Mononuclear cell (primary cell): ENCODE data around the gene P2RX7. TPM values are rescaled to one million over a fixed set of nuclear protein-coding genes. Genes with fewer than 3 reads are reported as not detected.

ENCODE experiments used
- H3K27me3 ChIP-seq: 2 replicates; pipeline ENCODE4 v1.6.0; 2011; ENCODE audit warnings: low read length, control low read depth; ENCODE audit not compliant: insufficient read depth
- H3K4me1 ChIP-seq: 2 replicates; pipeline ENCODE4 v1.5.1; 2011; ENCODE audit warnings: mild to moderate bottlenecking, low read length, control low read depth; ENCODE audit not compliant: insufficient read depth
- H3K4me3 ChIP-seq: 2 replicates; pipeline ENCODE4 v1.5.1; 2011; ENCODE audit warnings: mild to moderate bottlenecking, low read length, moderate library complexity
- H3K9me3 ChIP-seq: 2 replicates; pipeline ENCODE4 v1.5.1; 2011; ENCODE audit warnings: low read depth, mild to moderate bottlenecking, control low read depth, low read length
- total RNA-seq: library from RNA; depleted of rRNA; stranded (reverse); fragments of >200 nt; gene quantifications from one replicate; pipeline ENCODE4 v1.2.3, GENCODE V29; 2012

Gene P2RX7
- 9.3 TPM for total RNA-seq

DNA sequence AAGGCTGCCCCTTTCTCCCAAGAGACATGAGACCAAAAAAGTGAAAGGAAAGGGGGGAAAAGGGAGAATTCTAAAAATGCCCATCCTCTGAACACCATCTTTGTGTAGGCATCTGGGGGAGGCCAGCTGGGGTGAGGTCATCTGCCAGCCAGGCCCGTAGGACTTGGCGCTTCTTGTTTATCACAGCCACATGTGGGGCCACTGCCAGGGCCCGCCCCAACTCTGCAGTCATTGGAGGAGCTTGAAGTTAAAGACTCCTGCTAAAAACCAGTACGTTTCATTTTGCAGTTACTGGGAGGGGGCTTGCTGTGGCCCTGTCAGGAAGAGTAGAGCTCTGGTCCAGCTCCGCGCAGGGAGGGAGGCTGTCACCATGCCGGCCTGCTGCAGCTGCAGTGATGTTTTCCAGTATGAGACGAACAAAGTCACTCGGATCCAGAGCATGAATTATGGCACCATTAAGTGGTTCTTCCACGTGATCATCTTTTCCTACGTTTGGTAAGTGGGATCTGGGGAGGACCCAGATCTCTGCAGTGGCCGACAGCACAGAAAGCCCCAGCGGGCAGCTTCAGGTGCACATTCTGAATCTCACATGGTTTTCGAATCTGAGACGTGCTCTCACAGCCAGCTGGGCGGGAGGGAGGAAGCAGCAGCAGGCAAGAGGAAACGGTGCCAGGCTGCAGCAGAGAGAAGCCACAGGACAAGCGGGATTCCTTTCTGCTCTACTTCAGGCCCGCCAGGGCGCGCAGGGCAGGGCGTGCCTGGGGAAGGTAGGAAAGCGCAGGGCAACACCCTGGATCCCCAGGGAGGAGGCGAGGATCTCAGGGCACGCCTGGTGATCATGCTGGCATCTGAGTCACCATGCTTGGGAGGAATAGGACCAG is at the start of gene P2RX7:
Gene P2RX7, plus strand, starts transcription at position 276 of the 881 bp plus-strand sequence. Its CDS starts 95 bp downstream, at position 371.
- Histone ChIP-seq H3K27me3 (no peaks in the 10 kb centered on the region), H3K4me1 (peaks cover 78% of the 10 kb centered on the region), H3K4me3 (peak within 1 kb of the TSS; percentile 34), H3K9me3 (no peaks in the 10 kb centered on the region)

DNA sequence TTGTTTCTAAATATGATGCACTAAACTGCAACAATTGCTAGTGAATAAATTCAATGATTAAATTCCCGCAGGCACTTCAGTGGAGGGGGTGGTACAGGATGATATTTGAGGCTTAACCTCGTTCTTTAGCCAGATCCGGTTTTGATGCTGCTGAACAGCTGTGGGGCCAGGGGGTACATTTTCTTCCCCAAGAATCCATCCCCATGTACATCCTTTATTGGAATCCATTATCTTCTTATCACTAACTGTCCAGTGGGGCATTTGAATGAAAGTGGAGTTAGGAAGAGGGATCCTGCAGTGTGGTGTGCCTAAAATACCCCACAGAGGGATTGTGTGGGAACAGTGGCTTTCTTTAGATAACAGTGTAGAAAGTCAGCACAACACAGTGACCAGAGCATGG is 48.4 kb upstream of the P2RX7 start:
- H3K27me3 ChIP-seq = no peaks in the 10 kb centered on the region
- no peak overlapping the region for H3K4me3 ChIP-seq
- H3K9me3 ChIP-seq = no peaks in the 10 kb centered on the region
- H3K4me1 ChIP-seq = peaks cover 11% of the 10 kb centered on the region

DNA sequence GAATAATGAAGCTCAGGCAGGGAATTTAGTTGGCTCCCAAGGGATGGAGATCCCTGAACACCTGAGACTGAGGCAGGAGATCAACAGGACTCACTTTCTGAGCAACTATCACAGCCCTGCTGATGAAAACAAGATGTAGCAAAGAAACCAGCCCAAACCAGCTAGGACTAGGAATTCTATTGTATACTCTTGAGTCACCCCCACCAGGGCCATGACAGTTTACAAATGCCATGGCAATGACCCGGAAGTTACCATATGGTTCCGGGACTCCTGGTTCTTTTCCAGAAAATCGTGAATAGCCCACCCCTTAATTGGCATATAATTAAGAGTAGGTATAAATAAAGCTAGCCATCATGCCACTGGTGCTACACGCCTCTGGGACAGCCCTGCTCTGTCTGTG is 47.6 kb upstream of the P2RX7 start:
- no peaks in the 10 kb centered on the region for H3K9me3 ChIP-seq
- H3K4me1 ChIP-seq = peaks cover 11% of the 10 kb centered on the region
- H3K4me3 ChIP-seq = no peak overlapping the region
- no peaks in the 10 kb centered on the region for H3K27me3 ChIP-seq

DNA sequence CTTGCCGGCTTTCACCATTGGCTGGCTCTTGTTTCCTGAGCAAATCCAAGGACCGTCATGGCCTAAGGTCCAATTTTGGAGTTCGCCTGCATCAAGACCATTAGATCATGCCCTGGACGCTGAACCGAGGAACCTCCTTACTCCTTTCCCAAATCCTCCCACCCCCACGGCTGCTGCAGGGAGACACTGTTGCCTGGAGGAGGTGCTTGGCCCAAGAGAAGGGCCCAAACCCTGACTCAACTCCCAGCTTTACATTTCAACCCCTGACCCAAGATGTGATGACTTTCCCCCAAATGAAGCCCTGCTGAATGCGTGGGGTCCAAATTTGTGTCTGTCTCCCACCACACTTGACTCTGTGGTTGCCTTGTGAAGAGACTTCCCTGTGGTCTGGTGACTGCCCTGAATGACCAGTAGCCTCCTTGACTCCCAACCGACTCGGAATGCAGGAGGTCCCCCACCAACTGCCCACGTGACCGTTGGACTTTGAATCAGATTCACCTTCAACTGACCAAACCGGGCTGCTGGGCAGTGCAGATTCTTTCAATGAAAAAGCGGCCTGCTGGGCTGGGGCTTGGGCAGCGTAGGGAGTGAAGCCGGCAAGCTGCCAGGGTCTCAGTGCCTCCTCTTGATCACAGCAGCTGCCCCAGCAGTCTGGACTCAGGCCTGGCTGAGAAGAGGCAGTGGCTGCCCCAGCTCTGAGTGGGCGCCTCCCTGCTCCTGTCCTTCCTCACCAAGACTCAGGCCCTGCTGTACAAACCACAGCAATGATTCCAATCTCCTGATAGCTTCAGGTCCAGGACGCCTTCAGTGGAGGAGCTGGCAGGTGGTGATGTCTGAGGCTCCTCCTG is 46.9 kb upstream of the P2RX7 start:
- Histone ChIP-seq H3K27me3 (no peaks in the 10 kb centered on the region), H3K9me3 (no peaks in the 10 kb centered on the region), H3K4me1 (peaks cover 11% of the 10 kb centered on the region), H3K4me3 (no peak overlapping the region)

DNA sequence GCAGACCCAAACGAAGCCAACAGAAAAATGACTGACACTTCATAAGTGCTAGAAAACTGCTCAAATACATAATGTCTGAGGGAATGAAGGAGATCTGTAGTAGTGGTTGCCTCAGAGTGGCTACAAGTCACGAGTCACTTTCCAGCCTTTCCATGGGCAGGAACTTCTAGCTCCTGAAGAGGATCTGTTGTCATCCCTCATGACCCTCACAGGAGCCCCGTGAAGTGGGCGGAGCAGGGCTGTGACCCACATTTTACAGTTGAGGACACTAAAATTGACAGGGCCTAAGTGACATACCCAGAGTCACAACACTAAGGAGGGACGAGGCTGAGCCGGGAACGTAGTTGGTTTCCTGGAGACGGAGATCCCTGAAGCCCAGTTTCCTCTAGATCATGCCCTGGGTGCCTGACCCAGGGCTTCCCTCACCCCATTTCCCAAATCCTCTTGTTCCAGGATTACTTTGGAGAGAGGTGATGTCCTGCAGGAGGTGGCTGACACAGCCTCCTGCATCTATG is 45.8 kb upstream of the P2RX7 start:
- H3K4me3 ChIP-seq = no peak overlapping the region
- H3K27me3 ChIP-seq = no peaks in the 10 kb centered on the region
- H3K9me3 ChIP-seq = no peaks in the 10 kb centered on the region
- peaks cover 13% of the 10 kb centered on the region for H3K4me1 ChIP-seq

DNA sequence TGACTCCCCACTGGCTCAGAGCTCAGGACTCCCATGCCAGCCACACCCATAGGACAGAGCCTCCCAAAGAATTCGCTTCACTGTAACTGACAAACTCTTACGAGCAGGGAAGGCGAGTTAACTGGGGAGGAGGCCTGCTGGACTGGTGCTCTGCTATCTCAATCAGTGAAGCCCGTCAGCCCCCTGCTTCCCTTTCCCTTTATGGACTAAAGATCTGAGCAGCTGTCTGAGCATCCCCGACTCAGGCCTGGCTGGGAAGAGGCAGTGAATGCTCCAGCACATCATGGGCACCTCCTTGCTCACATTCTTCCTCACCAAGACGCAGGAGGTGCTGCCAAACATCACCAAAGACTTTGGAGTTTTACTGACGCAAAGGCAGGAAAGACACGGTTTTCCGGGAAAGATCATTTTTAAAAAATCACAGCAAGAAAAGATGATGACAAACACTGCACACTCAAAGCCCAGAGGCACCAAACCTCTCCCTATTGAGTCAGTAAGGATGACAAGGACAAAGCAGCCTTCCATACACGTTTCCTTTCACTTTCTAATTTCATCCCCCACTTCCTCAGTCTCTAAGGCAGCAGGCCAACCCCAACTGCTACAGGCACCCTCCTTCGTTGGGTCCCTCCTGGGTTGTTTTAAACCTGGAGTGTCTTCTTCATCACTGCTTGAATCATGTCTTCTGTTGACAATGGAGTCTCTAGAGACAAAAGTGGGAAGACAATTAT is 45.0 kb upstream of the P2RX7 start:
- no peaks in the 10 kb centered on the region for H3K9me3 ChIP-seq
- peaks cover 21% of the 10 kb centered on the region for H3K4me1 ChIP-seq
- H3K4me3 ChIP-seq = no peak overlapping the region
- H3K27me3 ChIP-seq = no peaks in the 10 kb centered on the region

DNA sequence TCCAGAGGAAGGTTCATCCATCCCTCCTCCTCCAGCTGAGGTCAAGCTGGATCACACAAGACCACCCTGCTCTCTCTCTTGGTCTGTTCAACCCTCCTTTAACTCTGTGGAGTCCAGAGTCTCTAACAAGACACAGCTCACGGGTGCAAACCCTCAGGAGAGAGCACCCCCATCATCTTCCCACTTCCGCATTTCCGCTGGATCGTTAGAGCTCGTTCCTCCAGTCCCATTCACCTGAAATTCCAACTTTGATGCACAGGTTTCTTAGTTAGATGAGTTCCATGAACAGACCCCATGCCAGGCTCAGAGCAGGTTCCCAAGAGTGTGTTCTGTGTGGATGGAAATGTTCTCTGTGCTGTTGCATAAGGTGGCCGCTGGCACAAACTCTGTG is 44.5 kb upstream of the P2RX7 start:
- Histone ChIP-seq H3K27me3 (no peaks in the 10 kb centered on the region), H3K9me3 (no peaks in the 10 kb centered on the region)

DNA sequence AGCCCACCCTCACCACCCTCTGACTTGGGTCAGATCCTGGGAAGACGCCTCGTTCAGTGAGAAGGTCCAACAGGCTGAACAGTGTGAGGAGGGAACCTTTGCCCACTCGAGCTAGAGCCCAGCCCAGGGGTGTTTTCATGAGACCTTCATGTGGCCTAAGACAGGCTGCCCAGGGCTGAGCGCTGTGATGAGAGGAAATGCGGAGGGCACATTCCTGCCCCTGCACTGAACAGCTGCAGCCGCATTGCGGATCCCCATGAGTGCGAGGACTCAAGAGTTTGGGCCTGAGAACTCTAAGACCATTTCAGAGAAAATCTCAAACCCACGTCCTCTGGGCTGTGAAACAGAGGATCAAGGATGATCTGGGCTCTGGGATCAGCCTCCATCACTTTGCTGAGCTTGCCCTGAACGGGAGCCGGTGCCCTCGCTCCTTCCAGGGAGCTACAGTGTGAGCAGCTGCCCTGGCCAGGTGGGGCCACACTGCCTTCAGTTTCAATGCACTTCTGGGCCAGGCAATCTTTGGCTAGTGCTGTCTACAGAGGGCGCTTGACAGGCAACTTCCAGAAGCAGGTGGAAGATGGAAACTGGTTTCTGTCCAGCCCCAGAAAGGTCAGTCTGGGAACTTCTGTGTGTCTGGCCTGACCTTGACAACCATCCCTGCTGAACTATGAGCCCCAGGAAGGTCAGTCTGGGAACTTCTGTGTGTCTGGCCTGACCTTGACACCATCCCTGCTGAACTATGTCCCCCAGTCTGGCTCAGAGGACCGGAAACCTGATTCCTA is 43.5 kb upstream of the P2RX7 start:
- H3K4me1 ChIP-seq = peaks cover 35% of the 10 kb centered on the region
- no peaks in the 10 kb centered on the region for H3K27me3 ChIP-seq
- no peaks in the 10 kb centered on the region for H3K9me3 ChIP-seq
- no peak overlapping the region for H3K4me3 ChIP-seq

More for the DNA sequence above, 44.5 kb upstream of the P2RX7 start:
- Histone ChIP-seq H3K4me3 (no peak overlapping the region), H3K4me1 (peaks cover 27% of the 10 kb centered on the region)

DNA sequence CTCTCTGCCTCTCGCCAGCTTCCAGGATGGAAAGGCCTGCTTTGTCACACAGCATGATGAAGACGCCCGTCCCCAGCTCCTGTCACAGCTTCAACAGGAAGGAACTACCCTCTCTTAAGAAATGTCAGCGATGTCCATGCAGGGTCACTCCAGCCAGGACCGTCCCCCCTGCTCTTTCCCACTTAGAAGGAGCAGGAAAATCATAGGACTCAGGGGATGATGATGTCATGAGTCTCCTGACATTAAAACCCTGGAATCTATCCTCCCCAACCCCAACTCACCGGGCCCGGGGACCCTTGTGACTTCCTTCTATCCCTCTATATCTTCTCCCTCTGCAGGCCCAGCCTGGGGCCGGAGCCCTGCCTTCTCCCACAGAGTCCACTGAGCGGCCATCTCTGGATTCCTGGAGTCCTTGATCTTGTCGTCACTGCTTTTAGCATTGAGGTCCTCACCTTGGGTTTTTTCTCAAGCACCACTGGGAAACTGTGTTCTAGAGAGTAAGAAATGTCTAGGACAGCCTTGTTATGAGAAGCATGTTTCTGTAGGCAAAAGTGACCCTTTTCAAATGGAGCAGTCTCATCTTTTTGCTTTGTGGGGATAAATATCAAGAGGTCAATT is 42.8 kb upstream of the P2RX7 start:
- H3K9me3 ChIP-seq = no peaks in the 10 kb centered on the region
- H3K4me3 ChIP-seq = no peak overlapping the region
- peaks cover 35% of the 10 kb centered on the region for H3K4me1 ChIP-seq
- no peaks in the 10 kb centered on the region for H3K27me3 ChIP-seq

DNA sequence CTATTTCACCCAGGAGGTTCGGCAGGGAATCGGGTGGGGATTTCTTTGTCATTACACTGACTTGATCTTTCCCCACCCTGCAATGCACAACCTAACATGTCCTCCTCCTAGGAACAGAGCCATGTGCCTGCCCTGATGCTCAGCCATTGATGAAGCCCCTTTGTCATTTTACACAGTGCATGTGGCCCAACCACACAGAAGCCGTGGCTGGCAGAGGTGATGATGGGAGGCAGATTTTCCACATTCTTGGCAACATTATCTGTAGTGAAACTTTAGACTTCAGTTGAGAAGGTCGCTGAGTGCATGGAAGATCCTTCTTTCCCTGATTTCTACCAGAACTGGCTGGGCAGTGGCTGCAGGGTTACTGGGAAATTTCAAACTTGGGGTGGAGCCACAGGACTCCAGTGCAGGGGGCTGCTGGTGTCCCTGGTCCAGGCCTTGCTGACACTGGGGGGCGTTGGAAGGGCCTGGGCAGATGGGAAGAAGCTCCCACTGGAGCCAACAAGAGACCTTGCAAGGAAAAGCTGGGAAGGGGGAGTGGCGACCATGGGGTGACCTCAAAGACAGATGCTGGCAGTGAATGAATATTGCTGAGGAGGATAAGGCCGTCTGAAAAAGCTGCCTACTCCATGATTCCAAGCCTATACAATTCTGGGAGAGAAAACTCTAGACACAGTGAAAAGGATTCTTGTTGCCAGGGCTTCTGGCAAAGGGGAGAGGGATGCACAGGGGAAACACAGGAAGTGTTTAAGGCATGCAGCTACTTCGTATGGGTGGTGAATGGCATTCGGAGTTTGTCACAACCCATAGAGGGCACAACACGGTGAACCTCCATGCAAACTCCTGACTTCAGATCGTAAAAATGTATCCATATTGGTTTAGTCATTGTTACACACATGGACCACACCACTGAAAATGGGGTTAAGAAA is 41.8 kb upstream of the P2RX7 start:
- no peaks in the 10 kb centered on the region for H3K27me3 ChIP-seq
- H3K9me3 ChIP-seq = no peaks in the 10 kb centered on the region
- no peak overlapping the region for H3K4me3 ChIP-seq
- peaks cover 42% of the 10 kb centered on the region for H3K4me1 ChIP-seq

DNA sequence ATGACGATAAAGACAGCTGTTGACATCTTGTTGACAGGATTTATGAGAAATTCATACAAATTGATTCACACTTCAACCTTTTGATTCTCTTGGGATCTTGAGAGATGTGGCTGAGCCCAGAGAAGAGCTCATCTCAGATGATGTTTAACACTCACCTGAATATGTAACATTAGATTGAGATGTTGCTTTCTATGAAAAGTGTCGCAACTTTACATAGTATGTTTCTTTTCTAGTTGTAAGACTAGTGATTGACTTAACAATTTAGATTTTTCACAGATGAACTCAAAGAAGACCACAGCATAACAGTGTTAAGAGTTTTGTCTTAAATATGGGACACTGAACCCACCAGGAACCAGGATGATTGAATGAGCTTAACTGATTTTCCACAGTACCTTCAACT is 40.6 kb upstream of the P2RX7 start:
- H3K4me1 ChIP-seq = peaks cover 53% of the 10 kb centered on the region
- no peaks in the 10 kb centered on the region for H3K9me3 ChIP-seq
- no peak overlapping the region for H3K4me3 ChIP-seq
- no peaks in the 10 kb centered on the region for H3K27me3 ChIP-seq

DNA sequence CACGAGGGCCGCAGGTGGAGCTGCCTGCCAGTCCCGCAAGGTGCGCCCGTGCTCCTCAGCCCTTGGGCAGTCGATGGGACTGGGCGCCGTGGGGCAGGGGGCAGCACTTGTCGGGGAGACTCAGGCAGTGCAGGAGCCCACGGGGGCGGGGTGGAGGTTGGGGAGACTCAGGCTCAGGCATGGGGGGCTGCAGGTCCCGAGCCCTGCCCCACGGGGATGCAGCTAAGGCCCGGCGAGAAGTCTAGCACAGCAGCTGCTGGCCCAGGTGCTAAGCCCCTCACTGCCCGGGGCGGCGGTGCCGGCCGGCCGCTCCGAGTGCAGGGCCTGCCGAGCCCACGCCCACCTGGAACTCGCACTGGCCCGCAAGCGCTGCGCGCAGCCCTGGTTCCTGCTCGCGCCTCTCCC is 39.2 kb upstream of the P2RX7 start:
- Histone ChIP-seq H3K9me3 (no peaks in the 10 kb centered on the region), H3K4me1 (peaks cover 42% of the 10 kb centered on the region), H3K4me3 (no peak overlapping the region), H3K27me3 (no peaks in the 10 kb centered on the region)
